HCT116 (cell line): ENCODE measurements around the gene PNMA6A. TPM values are rescaled to one million over a fixed set of nuclear protein-coding genes. Genes with fewer than 3 reads are reported as not detected.

Experiments
- ATAC-seq: fragments of 200-7000 bp; cut with Tn5 transposase; 2 replicates; pipeline ENCODE4 v1.9.1; 2020; ENCODE audit warnings: mild to moderate bottlenecking, moderate library complexity
- BruUV-seq: library from RNA; stranded (reverse); fragments of 400-500 nt; replicated peaks from 2 replicates; lab custom pipeline; 2021; lab: Mats Ljungman, UMichigan
- CTCF ChIA-PET: fragments of 300-600 bp; sonication (Branson Sonifier 250); formaldehyde crosslinking; loops from one replicate; lab custom pipeline; 2021; ENCODE audit warnings: antibody characterized with exemption; lab: Charles Lee
- POLR2A ChIA-PET: fragments of 300-600, 350-600 bp; sonication (Branson Sonifier 250); formaldehyde crosslinking; loops from one replicate; lab custom pipeline; 2021; ENCODE audit warnings: antibody characterized with exemption; lab: Charles Lee
- RAD21 ChIA-PET, 2 experiments: fragments of 300-600 bp; sonication (Branson Sonifier 250); formaldehyde crosslinking; loops; one replicate each; lab custom pipeline; 2023; ENCODE audit warnings: low total read pairs in 2 of 2; ENCODE audit not compliant: uncharacterized antibody in 2 of 2, unreplicated experiment in 2 of 2, low non-redundant PET in 1 of 2; lab: Charles Lee
- DNase-seq: peaks from one replicate; pipeline ENCODE4 v3.0.0-alpha.2; 2010; ENCODE audit warnings: low read depth, low spot score
- H2AFZ ChIP-seq: fragments of 200-600 bp; shearing (Covaris generic), sonication (generic); 2 replicates; pipeline ENCODE4 v1.6.1; 2017; ENCODE audit warnings: low read depth, mixed run types, mixed read lengths, antibody characterized with exemption, low read length; ENCODE audit not compliant: poor library complexity, severe bottlenecking
- H3K27ac ChIP-seq: 2 replicates; pipeline ENCODE4 v1.5.1; 2012; ENCODE audit warnings: low read depth, low read length
- H3K27me3 ChIP-seq: fragments of 200-600 bp; sonication (generic); 2 replicates; pipeline ENCODE4 v1.6.1; 2016; ENCODE audit warnings: mixed run types, low read length, mixed read lengths; ENCODE audit not compliant: insufficient read depth
- H3K36me3 ChIP-seq, 2 experiments: fragments of 200-500 bp in 1 of 2; fragments of 200-600 bp in 1 of 2; sonication (Bioruptor generic) in 1 of 2; sonication (generic) in 1 of 2; 2 replicates each; pipeline versions ENCODE4 v1.5.1 to v1.6.1; 2014 to 2016; ENCODE audit warnings: low read length in 2 of 2, inconsistent platforms in 1 of 2, mixed read lengths in 1 of 2, mixed run types in 1 of 2; ENCODE audit not compliant: insufficient read depth in 2 of 2, control insufficient read depth in 1 of 2
- H3K4me1 ChIP-seq, 2 experiments: fragments of 200-600 bp in 1 of 2; sonication (generic) in 1 of 2; 2 replicates each; pipeline versions ENCODE4 v1.5.1 to v1.6.1; 2012 to 2017; ENCODE audit warnings: low read length in 2 of 2, inconsistent platforms in 1 of 2, mild to moderate bottlenecking in 1 of 2, mixed read lengths in 1 of 2, mixed run types in 1 of 2, moderate library complexity in 1 of 2; ENCODE audit not compliant: insufficient read depth in 2 of 2, control insufficient read depth in 1 of 2
- H3K4me2 ChIP-seq: fragments of 200-600 bp; sonication (generic); 2 replicates; pipeline ENCODE4 v1.6.1; 2017; ENCODE audit warnings: mixed run types, low read length, mixed read lengths
- H3K4me3 ChIP-seq, 2 experiments: fragments of 200-600 bp in 1 of 2; sonication (generic) in 1 of 2; replicated peaks in 1 of 2; 2 replicates each; pipeline ENCODE4 v1.5.1; 2011 to 2016; ENCODE audit warnings: low read length in 2 of 2, control low read depth in 1 of 2, low read depth in 1 of 2, mild to moderate bottlenecking in 1 of 2, mixed read lengths in 1 of 2, mixed run types in 1 of 2
- H3K79me2 ChIP-seq: fragments of 200-600 bp; sonication (generic); 2 replicates; pipeline ENCODE4 v1.6.1; 2017; ENCODE audit warnings: mild to moderate bottlenecking, mixed run types, low read length, moderate library complexity, mixed read lengths; ENCODE audit not compliant: insufficient read depth
- H3K9ac ChIP-seq: fragments of 200-600 bp; sonication (generic); 2 replicates; pipeline ENCODE4 v1.6.1; 2016; ENCODE audit warnings: low read length, mixed read lengths
- H3K9me2 ChIP-seq: fragments of 200-600 bp; sonication (generic), shearing (Covaris generic); 2 replicates; pipeline ENCODE4 v1.6.1; 2017; ENCODE audit warnings: mixed run types, mild to moderate bottlenecking, moderate library complexity; ENCODE audit not compliant: insufficient read depth
- H3K9me3 ChIP-seq, 2 experiments: fragments of 200-500 bp in 1 of 2; fragments of 200-600 bp in 1 of 2; sonication (Bioruptor generic) in 1 of 2; sonication (generic) in 1 of 2; 2 replicates each; pipeline ENCODE4 v1.6.1; 2014 to 2017; ENCODE audit warnings: low read length in 2 of 2, mixed read lengths in 2 of 2, inconsistent platforms in 1 of 2, low read depth in 1 of 2, mild to moderate bottlenecking in 1 of 2, mixed run types in 1 of 2, moderate library complexity in 1 of 2; ENCODE audit not compliant: control insufficient read depth in 1 of 2, insufficient read depth in 1 of 2
- H4K20me1 ChIP-seq: fragments of 200-600 bp; sonication (generic), shearing (Covaris generic); 2 replicates; pipeline ENCODE4 v1.6.1; 2017; ENCODE audit warnings: mixed run types, mild to moderate bottlenecking, moderate library complexity; ENCODE audit not compliant: insufficient read depth
- ATF3 ChIP-seq: IDR thresholded peaks from 2 replicates; pipeline ENCODE4 v1.6.1; 2012
- CBX3 ChIP-seq: IDR thresholded peaks from 2 replicates; pipeline ENCODE4 v1.6.1; 2012; ENCODE audit warnings: low read depth
- CEBPB ChIP-seq: IDR thresholded peaks from 2 replicates; pipeline ENCODE4 v1.6.1; 2012; ENCODE audit warnings: low read depth
- EGR1 ChIP-seq: IDR thresholded peaks from 2 replicates; pipeline ENCODE4 v1.6.1; 2012; ENCODE audit warnings: low read depth
- ELF1 ChIP-seq: IDR thresholded peaks from 2 replicates; pipeline ENCODE4 v1.6.1; 2012; ENCODE audit warnings: low read depth, borderline replicate concordance
- EZH2 ChIP-seq: fragments of 200-600 bp; sonication (generic); IDR thresholded peaks from 2 replicates; pipeline ENCODE4 v1.6.1; 2017; ENCODE audit warnings: antibody characterized with exemption, mixed run types
- EZH2phosphoT487 ChIP-seq: fragments of 200-600 bp; IDR thresholded peaks from 2 replicates; pipeline ENCODE4 v1.6.1; 2018; ENCODE audit warnings: antibody characterized with exemption, borderline replicate concordance
- FOSL1 ChIP-seq: IDR thresholded peaks from 2 replicates; pipeline ENCODE4 v1.6.1; 2012; ENCODE audit warnings: low read depth
- JUND ChIP-seq: IDR thresholded peaks from 2 replicates; pipeline ENCODE4 v1.6.1; 2012
- POLR2A ChIP-seq: IDR thresholded peaks from 2 replicates; pipeline ENCODE4 v1.7.0; 2011; ENCODE audit warnings: borderline replicate concordance; ENCODE audit not compliant: insufficient read depth, insufficient read length; ENCODE audit errors: extremely low read depth
- POLR2AphosphoS5 ChIP-seq: IDR thresholded peaks from 2 replicates; pipeline ENCODE4 v1.6.1; 2011; ENCODE audit warnings: mild to moderate bottlenecking, low read depth, low read length, moderate library complexity
- RAD21 ChIP-seq: IDR thresholded peaks from 2 replicates; pipeline ENCODE4 v1.6.1; 2012; ENCODE audit warnings: low read depth, mild to moderate bottlenecking
- REST ChIP-seq: IDR thresholded peaks from 2 replicates; pipeline ENCODE4 v1.6.1; 2012; ENCODE audit warnings: low read depth
- SIN3A ChIP-seq: IDR thresholded peaks from 2 replicates; pipeline ENCODE4 v1.6.1; 2012; ENCODE audit warnings: low read depth
- SRF ChIP-seq: IDR thresholded peaks from 2 replicates; pipeline ENCODE4 v1.6.1; 2012; ENCODE audit warnings: low read depth
- YY1 ChIP-seq: IDR thresholded peaks from 2 replicates; pipeline ENCODE4 v1.6.1; 2011; ENCODE audit warnings: low read length, low read depth, moderate library complexity, mild to moderate bottlenecking; ENCODE audit not compliant: insufficient replicate concordance; ENCODE audit errors: extremely low read depth
- ZFX ChIP-seq: fragments of 450-650 bp; IDR thresholded peaks from 2 replicates; pipeline ENCODE4 v1.6.1; 2017
- ZNF274 ChIP-seq: fragments of 200-500 bp; sonication (Bioruptor generic); IDR thresholded peaks from 2 replicates; pipeline ENCODE4 v1.6.1; 2014; ENCODE audit warnings: mild to moderate bottlenecking, low read depth, low read length, inconsistent platforms
- intact Hi-C: fragments of 100-400 bp; cut with micrococcal nuclease; formaldehyde crosslinking; loops from 2 replicates; pipeline ENCODE4 v1.10.0; 2022
- total RNA-seq: library from RNA; stranded (reverse); gene quantifications from one replicate; pipeline ENCODE4 v1.2.1, GENCODE V29; 2021; ENCODE audit not compliant: unreplicated experiment
- TF ChIP-seq, protein P1 (sequence below), 3 experiments: fragments of 200-600 bp in 1 of 3; sonication (generic) in 1 of 3; IDR thresholded peaks in 2 of 3; conservative IDR thresholded peaks in 1 of 3; 2 replicates each; pipeline ENCODE4 v1.5.1; 2012 to 2017; ENCODE audit warnings: low read depth in 2 of 3, low read length in 2 of 3, antibody characterized with exemption in 1 of 3, borderline replicate concordance in 1 of 3, control low read depth in 1 of 3, mild to moderate bottlenecking in 1 of 3, mixed read lengths in 1 of 3, mixed run types in 1 of 3, moderate library complexity in 1 of 3; ENCODE audit not compliant: insufficient read depth in 1 of 3
- TF ChIP-seq, protein P2 (sequence below): IDR thresholded peaks from 2 replicates; pipeline ENCODE4 v1.6.1; 2011; ENCODE audit warnings: mild to moderate bottlenecking, low read length, moderate library complexity; ENCODE audit not compliant: insufficient replicate concordance; ENCODE audit errors: extremely low read depth

PNMA6A gene
- total RNA-seq, 1 experiment from 2014 or later, result not detected

DNA sequence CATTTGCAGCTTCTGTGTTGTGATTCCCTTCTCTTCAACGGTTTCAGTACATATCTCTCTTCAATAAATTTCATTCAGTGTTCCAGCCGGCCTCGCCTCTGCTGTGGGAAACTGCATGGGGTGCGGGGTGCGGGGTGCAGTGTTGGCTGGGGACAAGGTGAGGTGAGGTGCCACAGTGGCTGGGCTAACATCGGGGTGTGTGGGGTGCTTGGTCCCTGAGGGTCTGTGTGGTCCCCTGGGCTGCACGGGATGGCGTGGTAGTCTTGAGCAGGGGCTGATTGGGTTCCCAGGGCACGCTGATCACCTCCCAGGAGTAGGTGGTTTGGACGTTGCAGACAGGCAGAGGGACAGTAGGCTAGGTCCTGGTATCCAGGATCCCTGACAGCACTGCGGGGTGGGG is 2.7 kb downstream of the PNMA6A start:
- CTCF ChIA-PET, result no interaction called here
- H3K4me2 ChIP-seq, result no peak overlapping the region
- ATAC-seq (no peak), DNase-seq (no peak)
- H3K79me2 ChIP-seq, result no peaks in the 10 kb centered on the region
- BruUV-seq, result no TSS peak
- no peaks in the 10 kb centered on the region for H3K9me2 ChIP-seq
- no peaks in the 10 kb centered on the region for H4K20me1 ChIP-seq
- intact Hi-C loops, result no loop called here
- H3K4me3 ChIP-seq, result no peak overlapping the region
- no peaks in the 10 kb centered on the region for H3K27me3 ChIP-seq
- H3K9ac ChIP-seq, result no peak overlapping the region
- POLR2A ChIA-PET, result no interaction called here
- H3K4me1 ChIP-seq, result no peaks in the 10 kb centered on the region
- RAD21 ChIA-PET, result no interaction called here
- H3K9me3 ChIP-seq, result no peaks in the 10 kb centered on the region
- H3K36me3 ChIP-seq, result no peaks in the 10 kb centered on the region
- no peak overlapping the region for H3K27ac ChIP-seq
- TF ChIP-seq REST, result no peak
- TF ChIP-seq ELF1, result no peak
- no peak for TF ChIP-seq RAD21
- TF ChIP-seq, protein P1, sequence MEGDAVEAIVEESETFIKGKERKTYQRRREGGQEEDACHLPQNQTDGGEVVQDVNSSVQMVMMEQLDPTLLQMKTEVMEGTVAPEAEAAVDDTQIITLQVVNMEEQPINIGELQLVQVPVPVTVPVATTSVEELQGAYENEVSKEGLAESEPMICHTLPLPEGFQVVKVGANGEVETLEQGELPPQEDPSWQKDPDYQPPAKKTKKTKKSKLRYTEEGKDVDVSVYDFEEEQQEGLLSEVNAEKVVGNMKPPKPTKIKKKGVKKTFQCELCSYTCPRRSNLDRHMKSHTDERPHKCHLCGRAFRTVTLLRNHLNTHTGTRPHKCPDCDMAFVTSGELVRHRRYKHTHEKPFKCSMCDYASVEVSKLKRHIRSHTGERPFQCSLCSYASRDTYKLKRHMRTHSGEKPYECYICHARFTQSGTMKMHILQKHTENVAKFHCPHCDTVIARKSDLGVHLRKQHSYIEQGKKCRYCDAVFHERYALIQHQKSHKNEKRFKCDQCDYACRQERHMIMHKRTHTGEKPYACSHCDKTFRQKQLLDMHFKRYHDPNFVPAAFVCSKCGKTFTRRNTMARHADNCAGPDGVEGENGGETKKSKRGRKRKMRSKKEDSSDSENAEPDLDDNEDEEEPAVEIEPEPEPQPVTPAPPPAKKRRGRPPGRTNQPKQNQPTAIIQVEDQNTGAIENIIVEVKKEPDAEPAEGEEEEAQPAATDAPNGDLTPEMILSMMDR (IDR thresholded peaks at IDR 0.05 in 2 of 3, conservative IDR thresholded peaks at IDR 0.05 in 1 of 3; ENCODE audit: borderline replicate concordance in 1 of 3, insufficient read depth in 1 of 3, low read depth in 2 of 3, low read length in 2 of 3), result no peak
- no peak for TF ChIP-seq JUND
- TF ChIP-seq FOSL1, result no peak
- TF ChIP-seq ATF3, result no peak
- no peak for TF ChIP-seq POLR2AphosphoS5
- no peak for TF ChIP-seq CEBPB
- no peak for TF ChIP-seq POLR2A
- TF ChIP-seq CBX3, result no peak
- TF ChIP-seq EZH2, result no peak
- TF ChIP-seq YY1, result no peak
- no peak for TF ChIP-seq EGR1
- TF ChIP-seq, protein P2, sequence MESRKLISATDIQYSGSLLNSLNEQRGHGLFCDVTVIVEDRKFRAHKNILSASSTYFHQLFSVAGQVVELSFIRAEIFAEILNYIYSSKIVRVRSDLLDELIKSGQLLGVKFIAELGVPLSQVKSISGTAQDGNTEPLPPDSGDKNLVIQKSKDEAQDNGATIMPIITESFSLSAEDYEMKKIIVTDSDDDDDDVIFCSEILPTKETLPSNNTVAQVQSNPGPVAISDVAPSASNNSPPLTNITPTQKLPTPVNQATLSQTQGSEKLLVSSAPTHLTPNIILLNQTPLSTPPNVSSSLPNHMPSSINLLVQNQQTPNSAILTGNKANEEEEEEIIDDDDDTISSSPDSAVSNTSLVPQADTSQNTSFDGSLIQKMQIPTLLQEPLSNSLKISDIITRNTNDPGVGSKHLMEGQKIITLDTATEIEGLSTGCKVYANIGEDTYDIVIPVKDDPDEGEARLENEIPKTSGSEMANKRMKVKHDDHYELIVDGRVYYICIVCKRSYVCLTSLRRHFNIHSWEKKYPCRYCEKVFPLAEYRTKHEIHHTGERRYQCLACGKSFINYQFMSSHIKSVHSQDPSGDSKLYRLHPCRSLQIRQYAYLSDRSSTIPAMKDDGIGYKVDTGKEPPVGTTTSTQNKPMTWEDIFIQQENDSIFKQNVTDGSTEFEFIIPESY, result no peak
- TF ChIP-seq EZH2phosphoT487, result no peak
- TF ChIP-seq ZFX, result no peak
- no peak for TF ChIP-seq SIN3A
- no peak for TF ChIP-seq SRF
- TF ChIP-seq ZNF274, result no peak
- no peak overlapping the region for H2AFZ ChIP-seq
